AG09309 (cell line): ENCODE measurements around the gene IQGAP1.

Experiments
- DNase-seq: peaks from one replicate; pipeline ENCODE4 v3.0.0-alpha.2; 2010; ENCODE audit warnings: low read depth
- H3K4me3 ChIP-seq: 2 replicates; pipeline ENCODE4 v1.5.1; 2011; ENCODE audit warnings: mild to moderate bottlenecking, low read depth, low read length, moderate library complexity; ENCODE audit not compliant: control insufficient read depth
- TF ChIP-seq, protein P1 (sequence below): IDR thresholded peaks from 2 replicates; pipeline ENCODE4 v1.5.1; 2011; ENCODE audit warnings: mild to moderate bottlenecking, low read depth, low read length, inconsistent platforms; ENCODE audit not compliant: insufficient read depth, control insufficient read depth; ENCODE audit errors: missing control alignments

The IQGAP1 gene

GRCh38 chr15:90465930-90466567 is 78.0 kb downstream of the IQGAP1 start:
- TF ChIP-seq, protein P1, sequence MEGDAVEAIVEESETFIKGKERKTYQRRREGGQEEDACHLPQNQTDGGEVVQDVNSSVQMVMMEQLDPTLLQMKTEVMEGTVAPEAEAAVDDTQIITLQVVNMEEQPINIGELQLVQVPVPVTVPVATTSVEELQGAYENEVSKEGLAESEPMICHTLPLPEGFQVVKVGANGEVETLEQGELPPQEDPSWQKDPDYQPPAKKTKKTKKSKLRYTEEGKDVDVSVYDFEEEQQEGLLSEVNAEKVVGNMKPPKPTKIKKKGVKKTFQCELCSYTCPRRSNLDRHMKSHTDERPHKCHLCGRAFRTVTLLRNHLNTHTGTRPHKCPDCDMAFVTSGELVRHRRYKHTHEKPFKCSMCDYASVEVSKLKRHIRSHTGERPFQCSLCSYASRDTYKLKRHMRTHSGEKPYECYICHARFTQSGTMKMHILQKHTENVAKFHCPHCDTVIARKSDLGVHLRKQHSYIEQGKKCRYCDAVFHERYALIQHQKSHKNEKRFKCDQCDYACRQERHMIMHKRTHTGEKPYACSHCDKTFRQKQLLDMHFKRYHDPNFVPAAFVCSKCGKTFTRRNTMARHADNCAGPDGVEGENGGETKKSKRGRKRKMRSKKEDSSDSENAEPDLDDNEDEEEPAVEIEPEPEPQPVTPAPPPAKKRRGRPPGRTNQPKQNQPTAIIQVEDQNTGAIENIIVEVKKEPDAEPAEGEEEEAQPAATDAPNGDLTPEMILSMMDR, result no peak
- no peak overlapping the region for H3K4me3 ChIP-seq
- no peak for DNase-seq

- TF ChIP-seq, protein P1, result no peak
- DNase-seq, result no peak
- H3K4me3 ChIP-seq, result no peak overlapping the region
These were observed 81.7 kb downstream of the IQGAP1 start for GRCh38 chr15:90469723-90470122.

DNA sequence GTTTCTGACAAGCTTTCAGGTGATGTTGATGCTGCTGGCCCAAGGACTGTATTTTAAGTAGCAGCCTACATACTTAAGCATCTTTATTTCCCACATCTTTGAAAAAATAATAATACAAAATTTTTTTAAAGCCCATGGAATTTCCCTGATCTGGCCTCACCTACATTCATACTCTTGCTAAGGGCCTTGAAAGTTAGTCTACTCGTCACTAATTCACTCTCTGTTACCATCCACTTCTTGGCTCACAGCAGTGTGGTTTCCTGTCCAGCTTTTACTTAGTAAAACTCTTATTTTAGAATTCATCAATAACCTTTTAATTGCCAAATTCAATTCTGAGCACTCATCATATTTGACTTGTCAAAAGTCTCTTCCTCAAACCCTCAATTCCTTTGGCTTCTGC is 82.4 kb downstream of the IQGAP1 start:
- TF ChIP-seq, protein P1, result no peak
- no peak for DNase-seq
- H3K4me3 ChIP-seq, result no peak overlapping the region

- no peak overlapping the region for H3K4me3 ChIP-seq
- TF ChIP-seq, protein P1, result no peak
These were observed 83.1 kb downstream of the IQGAP1 start for GRCh38 chr15:90471126-90471525.

GRCh38 chr15:90471769-90472168 is 83.7 kb downstream of the IQGAP1 start:
- no peak overlapping the region for H3K4me3 ChIP-seq
- TF ChIP-seq, protein P1, result no peak
- DNase-seq, result no peak

More at GRCh38 chr15:90471126-90471525, 83.1 kb downstream of the IQGAP1 start:
- DNase-seq, result no peak

DNA sequence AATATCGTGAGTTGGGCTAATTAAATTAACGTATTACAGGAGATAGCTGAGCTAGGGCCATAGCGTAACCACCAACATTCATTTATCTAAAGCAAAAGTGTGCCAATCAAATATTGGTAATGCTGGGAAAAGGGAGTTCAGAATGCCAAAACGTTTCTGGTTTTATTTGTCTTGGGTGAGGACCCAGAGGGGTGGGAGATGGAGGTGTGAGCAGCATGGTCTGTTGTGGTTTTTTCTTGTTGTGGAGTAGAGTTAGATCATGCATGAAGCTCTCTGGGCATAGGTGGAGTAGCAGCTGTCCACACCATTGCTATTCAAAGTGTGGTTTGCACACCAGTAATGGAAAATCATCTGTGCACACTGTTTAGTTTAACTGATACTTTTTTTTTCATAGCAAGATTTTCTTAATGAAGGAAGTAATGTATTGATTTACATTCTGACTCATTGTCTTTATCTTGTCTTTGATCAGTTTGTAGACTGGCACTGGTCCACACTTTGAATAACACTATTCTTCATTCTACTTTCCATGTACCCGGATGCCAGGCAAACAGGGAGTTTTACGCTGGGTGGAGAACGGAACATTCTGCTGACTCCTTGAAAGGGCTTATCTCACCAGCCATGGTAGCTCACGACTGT is 90.9 kb downstream of the IQGAP1 start:
- TF ChIP-seq, protein P1, result no peak
- no peak overlapping the region for H3K4me3 ChIP-seq
- no peak for DNase-seq

DNA sequence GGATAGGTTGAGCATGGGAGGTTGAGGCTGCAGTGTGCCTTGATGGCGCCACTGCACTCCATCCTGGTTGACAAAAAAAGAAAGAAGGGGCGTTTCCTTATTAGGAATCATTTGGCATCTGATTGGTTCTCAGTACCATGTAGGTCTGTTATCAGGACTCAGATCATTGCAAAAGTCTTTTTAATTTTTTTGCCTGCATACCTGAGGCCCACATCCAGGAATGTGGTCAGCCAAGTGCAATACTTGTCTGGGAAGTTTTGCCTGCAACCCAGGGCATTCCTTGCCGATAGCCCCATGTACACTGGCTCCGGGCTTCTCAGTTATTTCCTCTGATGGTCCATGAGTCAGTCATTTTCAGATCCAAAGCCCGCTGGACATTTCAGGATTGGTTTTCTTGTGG is 91.6 kb downstream of the IQGAP1 start:
- DNase-seq, result no peak
- no peak overlapping the region for H3K4me3 ChIP-seq
- TF ChIP-seq, protein P1, result no peak
